ENCODE results near the gene INVS. TPM values are rescaled to one million over a fixed set of nuclear protein-coding genes. Genes with fewer than 3 reads are reported as not detected.

INVS gene
- total RNA-seq, 4 donors from 2014 or later, result 19.2 to 24.1 (median 23.4) TPM

GRCh38 chr9:100282388-100282719, 183.3 kb downstream of the INVS start:
- 84% methylated on average over 4 of the region's 4 CpGs for WGBS
- Histone ChIP-seq H3K9me3 (peaks cover 0 to 16% (median 5%) of the 10 kb centered on the region in 4 donors), H3K4me3 (no peak overlapping the region), H3K27ac (replicated peaks in 1 of 4) (no peak overlapping the region), H3K27me3 (no peaks in the 10 kb centered on the region), H3K36me3 (peaks cover 24 to 75% (median 35%) of the 10 kb centered on the region in 4 donors), H3K4me1 (no peaks in the 10 kb centered on the region)
- intact Hi-C loops (cut with DNase I), result no loop called here
- TF ChIP-seq POLR2AphosphoS5 (IDR thresholded peaks at IDR 0.05) (no peak), POLR2A (IDR thresholded peaks at IDR 0.05; ENCODE audit: low read depth) (no peak), CTCF (IDR thresholded peaks at IDR 0.05) (no peak), EP300 (IDR thresholded peaks at IDR 0.05) (no peak)
- no peak for DNase-seq (ENCODE audit: extremely low spot score)

- Histone ChIP-seq H3K9me3 (peaks cover 0 to 16% (median 7%) of the 10 kb centered on the region in 4 donors), H3K27ac (replicated peaks in 1 of 4) (no peak overlapping the region), H3K36me3 (peaks cover 28 to 85% (median 44%) of the 10 kb centered on the region in 4 donors), H3K4me1 (no peaks in the 10 kb centered on the region), H3K4me3 (no peak overlapping the region), H3K27me3 (no peaks in the 10 kb centered on the region)
- 88% methylated on average over 7 of the region's 7 CpGs for WGBS
- TF ChIP-seq CTCF (IDR thresholded peaks at IDR 0.05) (no peak), POLR2A (IDR thresholded peaks at IDR 0.05; ENCODE audit: low read depth) (no peak), POLR2AphosphoS5 (IDR thresholded peaks at IDR 0.05) (no peak), EP300 (IDR thresholded peaks at IDR 0.05) (no peak)
- no peak for DNase-seq (ENCODE audit: extremely low spot score)
- intact Hi-C loops (cut with DNase I), result no loop called here
These were observed 185.2 kb downstream of the INVS start for GRCh38 chr9:100284247-100284646.

- DNase-seq (ENCODE audit: extremely low spot score), result no peak
- Histone ChIP-seq H3K4me3 (no peak overlapping the region), H3K27ac (replicated peaks in 1 of 4) (no peak overlapping the region), H3K4me1 (no peaks in the 10 kb centered on the region), H3K27me3 (no peaks in the 10 kb centered on the region), H3K36me3 (peaks cover 28 to 90% (median 46%) of the 10 kb centered on the region in 4 donors), H3K9me3 (peaks cover 0 to 16% (median 7%) of the 10 kb centered on the region in 4 donors)
- intact Hi-C loops (cut with DNase I), result no loop called here
- TF ChIP-seq POLR2A (IDR thresholded peaks at IDR 0.05; ENCODE audit: low read depth) (no peak), POLR2AphosphoS5 (IDR thresholded peaks at IDR 0.05) (no peak), CTCF (IDR thresholded peaks at IDR 0.05) (no peak), EP300 (IDR thresholded peaks at IDR 0.05) (no peak)
These were observed 186.0 kb downstream of the INVS start for GRCh38 chr9:100285080-100285479.

- Histone ChIP-seq H3K4me1 (no peaks in the 10 kb centered on the region), H3K4me3 (no peak overlapping the region), H3K27me3 (no peaks in the 10 kb centered on the region), H3K27ac (replicated peaks in 1 of 4) (no peak overlapping the region), H3K36me3 (peaks cover 28 to 95% (median 51%) of the 10 kb centered on the region in 4 donors), H3K9me3 (peaks cover 0 to 16% (median 7%) of the 10 kb centered on the region in 4 donors)
- intact Hi-C loops (cut with DNase I), result no loop called here
- TF ChIP-seq POLR2A (IDR thresholded peaks at IDR 0.05; ENCODE audit: low read depth) (no peak), EP300 (IDR thresholded peaks at IDR 0.05) (no peak), POLR2AphosphoS5 (IDR thresholded peaks at IDR 0.05) (no peak)
- DNase-seq (ENCODE audit: extremely low spot score), result no peak
- 95% methylated on average over 7 of the region's 7 CpGs for WGBS
These were observed 186.6 kb downstream of the INVS start for GRCh38 chr9:100285601-100286000.

- no peak overlapping the region for H3K27ac ChIP-seq (replicated peaks in 1 of 4)
- H3K36me3 ChIP-seq, result peaks cover 28 to 99% (median 57%) of the 10 kb centered on the region in 4 donors
- H3K27me3 ChIP-seq, result no peaks in the 10 kb centered on the region
- WGBS, result 93% methylated on average over 6 of the region's 6 CpGs
- DNase-seq (ENCODE audit: extremely low spot score), result no peak
- intact Hi-C loops (cut with DNase I), result no loop called here
- TF ChIP-seq EP300 (IDR thresholded peaks at IDR 0.05) (no peak), CTCF (IDR thresholded peaks at IDR 0.05) (no peak), POLR2AphosphoS5 (IDR thresholded peaks at IDR 0.05) (no peak), POLR2A (IDR thresholded peaks at IDR 0.05; ENCODE audit: low read depth) (no peak)
- H3K4me1 ChIP-seq, result no peaks in the 10 kb centered on the region
- no peak overlapping the region for H3K4me3 ChIP-seq
- H3K9me3 ChIP-seq, result peaks cover 0 to 16% (median 7%) of the 10 kb centered on the region in 4 donors
These were observed 187.2 kb downstream of the INVS start for GRCh38 chr9:100286257-100286656.
